Mucosa of rectum (tissue), 2 donors: ENCODE results near the gene XYLT2.
"Not testable (repeated sequence)": the region's sequence is repeated elsewhere in the genome, so short reads cannot be mapped to it uniquely, and the experiment has no call there.

ENCODE experiments used
- H3K27ac ChIP-seq, 2 donors: one replicate each; pipeline ENCODE4 v1.7.0; 2013; ENCODE audit warnings: inconsistent platforms in 2 of 2, low read depth in 2 of 2, low read length in 2 of 2
- H3K27me3 ChIP-seq, 2 donors: one replicate each; pipeline ENCODE4 v1.7.0; 2013; ENCODE audit warnings: low read length in 2 of 2; ENCODE audit not compliant: control insufficient read depth in 2 of 2, insufficient read depth in 2 of 2
- H3K36me3 ChIP-seq, 2 donors: one replicate each; pipeline ENCODE4 v1.7.0; 2013; ENCODE audit warnings: low read length in 2 of 2; ENCODE audit not compliant: control insufficient read depth in 2 of 2, insufficient read depth in 2 of 2
- H3K4me1 ChIP-seq, 2 donors: one replicate each; pipeline ENCODE4 v1.7.0; 2013; ENCODE audit warnings: low read length in 2 of 2, mild to moderate bottlenecking in 1 of 2; ENCODE audit not compliant: control insufficient read depth in 2 of 2, insufficient read depth in 2 of 2
- H3K4me3 ChIP-seq, 2 donors: one replicate each; pipeline ENCODE4 v1.7.0; 2013; ENCODE audit warnings: low read length in 2 of 2
- H3K9ac ChIP-seq, 2 donors: one replicate each; pipeline ENCODE4 v1.7.0; 2013; ENCODE audit warnings: low read length in 2 of 2, low read depth in 1 of 2, mild to moderate bottlenecking in 1 of 2
- H3K9me3 ChIP-seq, 2 donors: one replicate each; pipeline ENCODE4 v1.7.0; 2013; ENCODE audit warnings: low read length in 2 of 2; ENCODE audit not compliant: control insufficient read depth in 2 of 2
- donor health status: healthy.
- donor health status: Normal muscosa, but diverticular disease.

The XYLT2 gene

GRCh38 chr17:50388728-50389127 lies 42.8 kb downstream of the XYLT2 start:
- Histone ChIP-seq H3K4me1 (no peaks in the 10 kb centered on the region), H3K4me3 (no peak overlapping the region), H3K36me3 (peaks cover 91 to 94% of the 10 kb centered on the region in 2 donors), H3K27me3 (no peaks in the 10 kb centered on the region), H3K27ac (no peak overlapping the region), H3K9me3 (no peaks in the 10 kb centered on the region), H3K9ac (no peak overlapping the region)

- peaks cover 91 to 95% of the 10 kb centered on the region in 2 donors for H3K36me3 ChIP-seq
- H3K9ac ChIP-seq: no peak overlapping the region
- no peaks in the 10 kb centered on the region for H3K4me1 ChIP-seq
- H3K27ac ChIP-seq: no peak overlapping the region
- H3K4me3 ChIP-seq: no peak overlapping the region
- no peaks in the 10 kb centered on the region for H3K9me3 ChIP-seq
- no peaks in the 10 kb centered on the region for H3K27me3 ChIP-seq
Observed at GRCh38 chr17:50389534-50389933, 43.6 kb downstream of the XYLT2 start.

- Histone ChIP-seq H3K9ac (no peak overlapping the region), H3K9me3 (no peaks in the 10 kb centered on the region), H3K4me3 (no peak overlapping the region), H3K27ac (no peak overlapping the region), H3K4me1 (peaks cover 18 to 21% of the 10 kb centered on the region in 2 donors), H3K36me3 (peaks cover 68 to 72% of the 10 kb centered on the region in 2 donors), H3K27me3 (no peaks in the 10 kb centered on the region)
Observed at GRCh38 chr17:50392621-50393020, 46.7 kb downstream of the XYLT2 start.

GRCh38 chr17:50393700-50394099 lies 47.8 kb downstream of the XYLT2 start:
- H3K4me1 ChIP-seq: peaks cover 18 to 23% of the 10 kb centered on the region in 2 donors
- no peak overlapping the region for H3K9ac ChIP-seq
- H3K27me3 ChIP-seq: no peaks in the 10 kb centered on the region
- H3K36me3 ChIP-seq: peaks cover 57 to 61% of the 10 kb centered on the region in 2 donors
- H3K27ac ChIP-seq: no peak overlapping the region
- no peaks in the 10 kb centered on the region for H3K9me3 ChIP-seq
- no peak overlapping the region for H3K4me3 ChIP-seq

- H3K9ac ChIP-seq: no peak overlapping the region
- H3K4me3 ChIP-seq: no peak overlapping the region
- H3K27ac ChIP-seq: no peak overlapping the region
- H3K36me3 ChIP-seq: peaks cover 49 to 51% of the 10 kb centered on the region in 2 donors
- no peaks in the 10 kb centered on the region for H3K9me3 ChIP-seq
- peaks cover 18 to 23% of the 10 kb centered on the region in 2 donors for H3K4me1 ChIP-seq
- H3K27me3 ChIP-seq: no peaks in the 10 kb centered on the region
Observed at GRCh38 chr17:50394711-50395110, 48.8 kb downstream of the XYLT2 start.

GRCh38 chr17:50396261-50397110 lies 50.6 kb downstream of the XYLT2 start:
- peak overlapping the region; percentile 99 to 100 for H3K9ac ChIP-seq
- peaks cover 18 to 23% of the 10 kb centered on the region in 2 donors for H3K4me1 ChIP-seq
- H3K27ac ChIP-seq: peak overlapping the region; percentile 90 to 92
- H3K9me3 ChIP-seq: no peaks in the 10 kb centered on the region
- H3K27me3 ChIP-seq: no peaks in the 10 kb centered on the region
- peaks cover 36% of the 10 kb centered on the region in 2 donors for H3K36me3 ChIP-seq
- peak overlapping the region; percentile 96 to 97 for H3K4me3 ChIP-seq

- peak within 1 kb of the TSS; percentile 90 to 92 for H3K27ac ChIP-seq
- no peaks in the 10 kb centered on the region for H3K27me3 ChIP-seq
- H3K4me1 ChIP-seq: peaks cover 18 to 23% of the 10 kb centered on the region in 2 donors
Observed at GRCh38 chr17:50397111-50397918, 51.4 kb downstream of the XYLT2 start, which contains the start of gene LRRC59. Gene LRRC59 (minus strand): TSS chr17:50397523. CDS start chr17:50397317, 206 bp downstream.

GRCh38 chr17:50397919-50398285 lies 52.0 kb downstream of the XYLT2 start:
- H3K27ac ChIP-seq: peak overlapping the region in 1 of 2 donors; percentile 13
- peak overlapping the region; percentile 96 to 97 for H3K4me3 ChIP-seq
- peak overlapping the region in 1 of 2 donors; percentile 100 for H3K9ac ChIP-seq
- H3K27me3 ChIP-seq: no peaks in the 10 kb centered on the region
- peaks cover 22% of the 10 kb centered on the region in 2 donors for H3K36me3 ChIP-seq
- H3K4me1 ChIP-seq: peaks cover 18 to 23% of the 10 kb centered on the region in 2 donors
- H3K9me3 ChIP-seq: no peaks in the 10 kb centered on the region

More at GRCh38 chr17:50397111-50397918, 51.4 kb downstream of the XYLT2 start, which contains the start of gene LRRC59:
- Histone ChIP-seq H3K9me3 (no peaks in the 10 kb centered on the region), H3K36me3 (peaks cover 28% of the 10 kb centered on the region in 2 donors), H3K9ac (peak within 1 kb of the TSS; percentile 99 to 100), H3K4me3 (peak within 1 kb of the TSS; percentile 96 to 97)

- peaks cover 14% of the 10 kb centered on the region in 2 donors for H3K36me3 ChIP-seq
- H3K4me1 ChIP-seq: peaks cover 18 to 23% of the 10 kb centered on the region in 2 donors
- not testable (repeated sequence) for H3K27ac ChIP-seq, H3K9ac ChIP-seq, H3K27me3 ChIP-seq, H3K4me3 ChIP-seq, H3K9me3 ChIP-seq
Observed at GRCh38 chr17:50398672-50399071, 52.7 kb downstream of the XYLT2 start.

GRCh38 chr17:50399591-50399990 lies 53.7 kb downstream of the XYLT2 start:
- not testable (repeated sequence) for H3K9me3 ChIP-seq, H3K27ac ChIP-seq, H3K36me3 ChIP-seq, H3K4me3 ChIP-seq, H3K27me3 ChIP-seq, H3K9ac ChIP-seq
- H3K4me1 ChIP-seq: peaks cover 18 to 23% of the 10 kb centered on the region in 2 donors
